HepG2 (cell line): ENCODE results near the gene PLA2G4A.

Experiments used
- CTCF ChIP-seq: sonication (generic); formaldehyde crosslinking; IDR thresholded peaks from 2 replicates; pipeline ENCODE4 v1.5.0; 2020; ENCODE audit warnings: mild to moderate bottlenecking, missing genetic modification reagents, moderate library complexity
- EP300 ChIP-seq, 3 experiments: sonication (generic) in 1 of 3; formaldehyde crosslinking in 1 of 3; IDR thresholded peaks; 2 replicates each; pipeline versions ENCODE4 v1.5.1 to v1.6.1; 2011 to 2020; ENCODE audit warnings: low read depth in 2 of 3, low read length in 2 of 3, borderline replicate concordance in 1 of 3, improper control_type of control experiment in 1 of 3, mild to moderate bottlenecking in 1 of 3, missing genetic modification reagents in 1 of 3, moderate library complexity in 1 of 3
- NR2C2 ChIP-seq: sonication (generic); formaldehyde crosslinking; IDR thresholded peaks from 2 replicates; pipeline ENCODE4 v1.4.0; 2020; ENCODE audit warnings: missing genetic modification reagents, mild to moderate bottlenecking, moderate library complexity, borderline replicate concordance
- ONECUT2 ChIP-seq: sonication (generic); formaldehyde crosslinking; IDR thresholded peaks from 2 replicates; pipeline ENCODE4 v1.4.0; 2020; ENCODE audit warnings: missing genetic modification reagents
- REST ChIP-seq, 2 experiments: IDR thresholded peaks; 2 replicates each; pipeline ENCODE4 v1.6.1; 2011 to 2012; ENCODE audit warnings: low read length in 2 of 2, borderline replicate concordance in 1 of 2, low read depth in 1 of 2, mild to moderate bottlenecking in 1 of 2, moderate library complexity in 1 of 2
- ZBTB39 ChIP-seq: sonication (generic); formaldehyde crosslinking; IDR thresholded peaks from 2 replicates; pipeline ENCODE4 v1.5.0; 2020; ENCODE audit warnings: missing genetic modification reagents

GRCh38 chr1:186871784-186872183 lies 43.0 kb downstream of the PLA2G4A start:
- TF ChIP-seq ZBTB39 (CRISPR knock-in tag), result no peak
- TF ChIP-seq REST (IDR thresholded peaks at IDR 0.05; ENCODE audit: borderline replicate concordance in 1 of 2, low read depth in 1 of 2, low read length in 2 of 2), result no peak
- TF ChIP-seq EP300 (IDR thresholded peaks at IDR 0.05; ENCODE audit: low read depth in 2 of 2, low read length in 2 of 2), result no peak
- TF ChIP-seq EP300 (CRISPR knock-in tag; IDR thresholded peaks at IDR 0.05; ENCODE audit: borderline replicate concordance), result no peak
- TF ChIP-seq NR2C2, result no peak
- TF ChIP-seq ONECUT2 (CRISPR knock-in tag), result no peak
- TF ChIP-seq CTCF (CRISPR knock-in tag), result no peak
